Endothelial cell of umbilical vein (primary cell): ENCODE data around the gene PRPF39. TPM values are rescaled to one million over a fixed set of nuclear protein-coding genes. Genes with fewer than 3 reads are reported as not detected.

Experiments
- BruUV-seq: library from RNA; stranded (reverse); fragments of 400-500 nt; replicated peaks from 2 replicates; lab custom pipeline; 2021; lab: Mats Ljungman, UMichigan
- CTCF ChIA-PET: fragments of 300-600, 350-600 bp; sonication (Branson Sonifier 250); formaldehyde crosslinking; loops from one replicate; lab custom pipeline; 2021; ENCODE audit warnings: antibody characterized with exemption, inconsistent platforms; lab: Charles Lee
- POLR2A ChIA-PET: fragments of 300-600, 350-600 bp; sonication (Branson Sonifier 250); formaldehyde crosslinking; loops from one replicate; lab custom pipeline; 2021; ENCODE audit warnings: antibody characterized with exemption, inconsistent platforms; lab: Charles Lee
- DNase-seq: peaks from one replicate; pipeline ENCODE4 v3.0.0-alpha.2; 2011; ENCODE audit warnings: low read depth, low spot score
- FAIRE-seq: peaks from 2 replicates; lab custom pipeline; 2011; peaks lifted over from hg19 to GRCh38; lab: Jason Lieb, UNC
- H2AFZ ChIP-seq: 2 replicates; pipeline ENCODE4 v1.6.0; 2012; ENCODE audit warnings: low read depth, low read length, control low read depth, inconsistent platforms
- H3K27ac ChIP-seq: 2 replicates; pipeline ENCODE4 v1.5.1; 2011; ENCODE audit warnings: low read depth, mild to moderate bottlenecking, control low read depth, low read length, moderate library complexity; ENCODE audit not compliant: insufficient read depth
- H3K27me3 ChIP-seq, 2 experiments: 2 replicates each; pipeline versions ENCODE4 v1.6.0 to v1.6.1; 2011; ENCODE audit warnings: low read length in 2 of 2, mixed read lengths in 1 of 2; ENCODE audit not compliant: control insufficient read depth in 2 of 2, insufficient read depth in 2 of 2
- H3K36me3 ChIP-seq, 2 experiments: 2 replicates in 1 of 2; 3 replicates in 1 of 2; pipeline ENCODE4 v1.5.1; 2011; ENCODE audit warnings: low read length in 2 of 2, mild to moderate bottlenecking in 1 of 2, moderate library complexity in 1 of 2; ENCODE audit not compliant: control insufficient read depth in 2 of 2, insufficient read depth in 2 of 2; ENCODE audit errors: extremely low read depth in 1 of 2
- H3K4me1 ChIP-seq: 3 replicates; pipeline ENCODE4 v1.5.1; 2011; ENCODE audit warnings: mild to moderate bottlenecking, low read length; ENCODE audit not compliant: control insufficient read depth, insufficient read depth; ENCODE audit errors: extremely low read depth
- H3K4me2 ChIP-seq: 2 replicates; pipeline ENCODE4 v1.6.1; 2011; ENCODE audit warnings: low read length, control low read depth, mixed read lengths; ENCODE audit not compliant: insufficient read depth
- H3K4me3 ChIP-seq, 3 experiments: fragments of 200-600 bp in 1 of 3; sonication (generic), shearing (Covaris generic) in 1 of 3; replicated peaks in 1 of 3; 2 replicates each; pipeline ENCODE4 v1.5.1; 2011 to 2016; ENCODE audit warnings: control low read depth in 3 of 3, low read length in 3 of 3, mild to moderate bottlenecking in 2 of 3, inconsistent platforms in 1 of 3, low read depth in 1 of 3, moderate library complexity in 1 of 3; ENCODE audit not compliant: insufficient read depth in 1 of 3
- H3K79me2 ChIP-seq: 2 replicates; pipeline ENCODE4 v1.6.0; 2012; ENCODE audit warnings: low read length, inconsistent platforms; ENCODE audit not compliant: control insufficient read depth, insufficient read depth
- H3K9ac ChIP-seq: replicated peaks from 2 replicates; pipeline ENCODE3; 2011; ENCODE audit warnings: low read length, control low read depth; ENCODE audit not compliant: insufficient read depth; ENCODE audit errors: extremely low read depth
- H3K9me1 ChIP-seq: replicated peaks from 3 replicates; pipeline ENCODE4 v1.6.0; 2011; ENCODE audit warnings: mild to moderate bottlenecking, low read length; ENCODE audit not compliant: control insufficient read depth, insufficient read depth; ENCODE audit errors: extremely low read depth
- H3K9me3 ChIP-seq: replicated peaks from 2 replicates; pipeline ENCODE4 v1.5.1; 2012; ENCODE audit warnings: low read length, inconsistent platforms; ENCODE audit not compliant: control insufficient read depth, insufficient read depth
- H4K20me1 ChIP-seq: replicated peaks from 2 replicates; pipeline ENCODE3; 2011; ENCODE audit warnings: mild to moderate bottlenecking, low read length; ENCODE audit not compliant: control insufficient read depth, insufficient read depth; ENCODE audit errors: extremely low read depth
- GATA2 ChIP-seq: IDR thresholded peaks from 2 replicates; pipeline ENCODE4 v1.7.0; 2011; ENCODE audit warnings: low read depth, mild to moderate bottlenecking, moderate library complexity, mixed read lengths, low read length; ENCODE audit not compliant: insufficient read length, insufficient read depth
- JUN ChIP-seq: IDR thresholded peaks from 2 replicates; pipeline ENCODE4 v1.6.1; 2011; ENCODE audit warnings: borderline replicate concordance, low read depth; ENCODE audit not compliant: insufficient read length, insufficient read depth
- POLR2AphosphoS5 ChIP-seq: IDR thresholded peaks from 2 replicates; pipeline ENCODE4 v1.6.1; 2012; ENCODE audit warnings: low read depth, mild to moderate bottlenecking, control low read depth, low read length, moderate library complexity; ENCODE audit not compliant: insufficient read depth
- dilution Hi-C: fragments of 300-500 bp; cut with MboI; formaldehyde crosslinking; loops from one replicate; pipeline ENCODE4 v1.15.0; 2019; ENCODE audit warnings: low sequenced_read_pairs; ENCODE audit not compliant: extremely low pct_ligation_motif_present
- intact Hi-C: fragments of 100-400 bp; cut with micrococcal nuclease; formaldehyde crosslinking; loops from one replicate; pipeline ENCODE4 v1.10.0; 2022
- polyA plus RNA-seq, 4 experiments: library from polyadenylated mRNA; depleted of rRNA in 3 of 4; stranded (reverse) in 3 of 4; unstranded in 1 of 4; fragments of >200 nt; gene quantifications; 2 replicates each; pipeline versions ENCODE4 v1.2.1 to v1.2.3, GENCODE V29; 2011 to 2012; ENCODE audit warnings: missing spikeins in 1 of 4
- total RNA-seq: library from RNA; stranded (reverse); gene quantifications from 2 replicates; pipeline ENCODE4 v1.2.3, GENCODE V29; 2021

The PRPF39 gene
- total and polyA plus RNA-seq, 2 donors (not counting 3 experiments of a cell fraction or from before 2014, with no cell fraction given), result 24.8 to 44.4 TPM

DNA sequence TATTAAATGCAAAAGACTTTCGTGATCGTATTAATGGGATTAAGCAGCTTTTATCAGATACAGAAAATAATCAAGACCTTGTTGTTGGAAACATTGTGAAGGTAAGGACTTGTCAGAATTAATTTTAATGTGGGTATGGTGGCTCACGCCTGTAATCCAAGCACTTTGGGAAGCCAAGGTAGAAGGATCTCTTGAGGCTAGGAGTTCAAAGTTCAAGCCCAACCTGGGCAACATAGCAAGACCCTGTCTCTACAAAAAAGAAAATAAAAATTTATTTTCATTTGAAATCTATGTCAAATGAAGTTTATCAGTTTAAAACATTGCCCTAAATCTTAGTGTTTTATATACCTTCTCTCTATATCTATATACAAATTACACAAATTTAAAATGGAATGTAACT lies 17.2 kb upstream of the PRPF39 start:
- Histone ChIP-seq H3K36me3 (no peaks in the 10 kb centered on the region), H3K4me3 (no peak overlapping the region), H3K9me1 (no peaks in the 10 kb centered on the region), H2AFZ (no peak overlapping the region), H3K9ac (no peak overlapping the region), H3K9me3 (no peaks in the 10 kb centered on the region), H3K27me3 (no peaks in the 10 kb centered on the region), H4K20me1 (no peaks in the 10 kb centered on the region), H3K4me1 (no peaks in the 10 kb centered on the region), H3K79me2 (peaks cover 1% of the 10 kb centered on the region), H3K4me2 (no peak overlapping the region), H3K27ac (no peak overlapping the region)
- CTCF ChIA-PET, result interaction anchor here (2.0 kb wide), 1 partner anchor 12 kb away, joined by 6 read pairs; no protein-coding TSS in a partner anchor
- FAIRE-seq, result no peak
- BruUV-seq, result no TSS peak
- no peak for TF ChIP-seq GATA2
- dilution Hi-C loops, result no loop called here
- intact Hi-C loops, result no loop called here
- POLR2A ChIA-PET, result no interaction called here
- no peak for DNase-seq

- intact Hi-C loops, result no loop called here
- CTCF ChIA-PET, result interaction anchor here (2.0 kb wide), 1 partner anchor 10 kb away, joined by 6 read pairs; no protein-coding TSS in a partner anchor
- no TSS peak for BruUV-seq
Observed at GRCh38 chr14:45068396-45068795, 15.5 kb upstream of the PRPF39 start.

More at GRCh38 chr14:45068396-45068795, 15.5 kb upstream of the PRPF39 start:
- Histone ChIP-seq H4K20me1 (no peaks in the 10 kb centered on the region), H3K36me3 (no peaks in the 10 kb centered on the region), H3K79me2 (peaks cover 1% of the 10 kb centered on the region), H3K4me3 (no peak overlapping the region), H3K4me1 (no peaks in the 10 kb centered on the region), H3K4me2 (no peak overlapping the region), H3K9me3 (no peaks in the 10 kb centered on the region), H2AFZ (no peak overlapping the region), H3K9ac (no peak overlapping the region), H3K9me1 (no peaks in the 10 kb centered on the region), H3K27me3 (no peaks in the 10 kb centered on the region), H3K27ac (no peak overlapping the region)
- FAIRE-seq (no peak), DNase-seq (no peak)
- no peak for TF ChIP-seq POLR2AphosphoS5
- no peak for TF ChIP-seq JUN
- dilution Hi-C loops, result no loop called here
- POLR2A ChIA-PET, result no interaction called here
